Panc1 (cell line): Measurements from ENCODE around the gene NCKAP1. TPM values are rescaled to one million over a fixed set of nuclear protein-coding genes. Genes with fewer than 3 reads are reported as not detected.

Source experiments
- ATAC-seq: fragments of 200-7000 bp; cut with Tn5 transposase; 2 replicates; pipeline ENCODE4 v1.9.1; 2020; ENCODE audit warnings: mild to moderate bottlenecking, moderate library complexity
- BruUV-seq: library from RNA; stranded (reverse); fragments of 400-500 nt; replicated peaks from 2 replicates; lab custom pipeline; 2021; lab: Mats Ljungman, UMichigan
- CTCF ChIA-PET: fragments of 300-600 bp; sonication (Branson Sonifier 250); formaldehyde crosslinking; loops from one replicate; lab custom pipeline; 2022; ENCODE audit warnings: antibody characterized with exemption; lab: Charles Lee
- POLR2A ChIA-PET: fragments of 300-600 bp; sonication (Branson Sonifier 250); formaldehyde crosslinking; loops from one replicate; lab custom pipeline; 2022; ENCODE audit warnings: antibody characterized with exemption; lab: Charles Lee
- DNase-seq: peaks from one replicate; pipeline ENCODE4 v3.0.0-alpha.2; 2010; ENCODE audit warnings: low read depth, low spot score
- H3K27ac ChIP-seq: 2 replicates; pipeline ENCODE4 v1.5.1; 2011; ENCODE audit warnings: mild to moderate bottlenecking, low read length, inconsistent platforms
- H3K27me3 ChIP-seq: fragments of 200-500 bp; sonication (Bioruptor generic); 2 replicates; pipeline ENCODE4 v1.6.0; 2014; ENCODE audit warnings: low read length, inconsistent platforms; ENCODE audit not compliant: control insufficient read depth, insufficient read depth
- H3K36me3 ChIP-seq: fragments of 200-500 bp; sonication (Bioruptor generic); 2 replicates; pipeline ENCODE4 v1.5.1; 2014; ENCODE audit warnings: inconsistent platforms, mild to moderate bottlenecking, low read length, moderate library complexity; ENCODE audit not compliant: control insufficient read depth, insufficient read depth
- H3K4me1 ChIP-seq: 2 replicates; pipeline ENCODE4 v1.5.1; 2011; ENCODE audit warnings: inconsistent platforms, mild to moderate bottlenecking, low read length, moderate library complexity; ENCODE audit not compliant: control insufficient read depth, insufficient read depth
- H3K4me3 ChIP-seq, 2 experiments: 2 replicates each; pipeline ENCODE4 v1.5.1; 2011 to 2012; ENCODE audit warnings: low read depth in 2 of 2, low read length in 2 of 2, mild to moderate bottlenecking in 2 of 2, inconsistent platforms in 1 of 2, moderate library complexity in 1 of 2
- H3K9me3 ChIP-seq: fragments of 200-500 bp; sonication (Bioruptor generic); 2 replicates; pipeline ENCODE4 v1.5.1; 2014; ENCODE audit warnings: low read depth, mild to moderate bottlenecking, inconsistent platforms, low read length, moderate library complexity; ENCODE audit not compliant: control insufficient read depth, insufficient read depth
- CTCF ChIP-seq: fragments of 450-650 bp; IDR thresholded peaks from 2 replicates; pipeline ENCODE4 v1.5.1; 2017; ENCODE audit warnings: mild to moderate bottlenecking
- POLR2AphosphoS5 ChIP-seq: IDR thresholded peaks from 2 replicates; pipeline ENCODE4 v1.6.1; 2012; ENCODE audit warnings: mild to moderate bottlenecking, low read depth, low read length, moderate library complexity
- SIN3A ChIP-seq: IDR thresholded peaks from 2 replicates; pipeline ENCODE4 v1.6.1; 2012; ENCODE audit warnings: low read depth, mild to moderate bottlenecking, low read length, moderate library complexity, borderline replicate concordance; ENCODE audit not compliant: insufficient read depth
- TCF7L2 ChIP-seq: IDR thresholded peaks from 2 replicates; pipeline ENCODE4 v1.6.1; 2011; ENCODE audit warnings: mild to moderate bottlenecking, low read depth, low read length, inconsistent platforms
- in situ Hi-C: cut with HindIII; loops from 2 replicates; pipeline ENCODE4 v1.10.0; 2016; ENCODE audit warnings: low sequenced_read_pairs, low pct_unique_long_range_greater_than_20kb
- intact Hi-C: fragments of 100-400 bp; cut with micrococcal nuclease; formaldehyde crosslinking; loops from one replicate; pipeline ENCODE4 v1.10.0; 2022; ENCODE audit not compliant: unreplicated experiment
- total RNA-seq: library from RNA; stranded (reverse); gene quantifications from one replicate; pipeline ENCODE4 v1.2.1, GENCODE V29; 2021; ENCODE audit not compliant: unreplicated experiment
- TF ChIP-seq, protein P1 (sequence below), 2 experiments: IDR thresholded peaks; 2 replicates each; pipeline ENCODE4 v1.6.1; 2011 to 2012; ENCODE audit warnings: low read depth in 2 of 2, control low read depth in 1 of 2, low read length in 1 of 2, mild to moderate bottlenecking in 1 of 2, moderate library complexity in 1 of 2; ENCODE audit not compliant: insufficient read depth in 1 of 2

The NCKAP1 gene
- total RNA-seq, 1 experiment from 2014 or later, result 174 TPM

GRCh38 chr2:182890773-182891378 is 147.4 kb downstream of the NCKAP1 start:
- ChIA-PET POLR2A (no interaction called here), CTCF (no interaction called here)
- Histone ChIP-seq H3K27ac (no peak overlapping the region), H3K27me3 (no peaks in the 10 kb centered on the region; the same call in 1 of the 2 replicates), H3K4me3 (no peak overlapping the region), H3K4me1 (no peaks in the 10 kb centered on the region), H3K36me3 (no peaks in the 10 kb centered on the region; the same call in 1 of the 2 replicates), H3K9me3 (no peaks in the 10 kb centered on the region)
- no TSS peak for BruUV-seq
- DNase-seq (no peak), ATAC-seq (no peak)
- in situ Hi-C loops (no loop called here), intact Hi-C loops (no loop called here)
- TF ChIP-seq CTCF (no peak), TCF7L2 (no peak), POLR2AphosphoS5 (no peak), SIN3A (no peak)
- TF ChIP-seq, protein P1, sequence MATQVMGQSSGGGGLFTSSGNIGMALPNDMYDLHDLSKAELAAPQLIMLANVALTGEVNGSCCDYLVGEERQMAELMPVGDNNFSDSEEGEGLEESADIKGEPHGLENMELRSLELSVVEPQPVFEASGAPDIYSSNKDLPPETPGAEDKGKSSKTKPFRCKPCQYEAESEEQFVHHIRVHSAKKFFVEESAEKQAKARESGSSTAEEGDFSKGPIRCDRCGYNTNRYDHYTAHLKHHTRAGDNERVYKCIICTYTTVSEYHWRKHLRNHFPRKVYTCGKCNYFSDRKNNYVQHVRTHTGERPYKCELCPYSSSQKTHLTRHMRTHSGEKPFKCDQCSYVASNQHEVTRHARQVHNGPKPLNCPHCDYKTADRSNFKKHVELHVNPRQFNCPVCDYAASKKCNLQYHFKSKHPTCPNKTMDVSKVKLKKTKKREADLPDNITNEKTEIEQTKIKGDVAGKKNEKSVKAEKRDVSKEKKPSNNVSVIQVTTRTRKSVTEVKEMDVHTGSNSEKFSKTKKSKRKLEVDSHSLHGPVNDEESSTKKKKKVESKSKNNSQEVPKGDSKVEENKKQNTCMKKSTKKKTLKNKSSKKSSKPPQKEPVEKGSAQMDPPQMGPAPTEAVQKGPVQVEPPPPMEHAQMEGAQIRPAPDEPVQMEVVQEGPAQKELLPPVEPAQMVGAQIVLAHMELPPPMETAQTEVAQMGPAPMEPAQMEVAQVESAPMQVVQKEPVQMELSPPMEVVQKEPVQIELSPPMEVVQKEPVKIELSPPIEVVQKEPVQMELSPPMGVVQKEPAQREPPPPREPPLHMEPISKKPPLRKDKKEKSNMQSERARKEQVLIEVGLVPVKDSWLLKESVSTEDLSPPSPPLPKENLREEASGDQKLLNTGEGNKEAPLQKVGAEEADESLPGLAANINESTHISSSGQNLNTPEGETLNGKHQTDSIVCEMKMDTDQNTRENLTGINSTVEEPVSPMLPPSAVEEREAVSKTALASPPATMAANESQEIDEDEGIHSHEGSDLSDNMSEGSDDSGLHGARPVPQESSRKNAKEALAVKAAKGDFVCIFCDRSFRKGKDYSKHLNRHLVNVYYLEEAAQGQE (IDR thresholded peaks at IDR 0.05; ENCODE audit: insufficient read depth in 1 of 2, low read depth in 2 of 2, low read length in 1 of 2), result no peak

- DNase-seq, result no peak
- Histone ChIP-seq H3K27me3 (no peaks in the 10 kb centered on the region; the same call in none of the 2 replicates), H3K4me3 (no peak overlapping the region), H3K27ac (no peak overlapping the region), H3K9me3 (no peaks in the 10 kb centered on the region), H3K4me1 (no peaks in the 10 kb centered on the region), H3K36me3 (no peaks in the 10 kb centered on the region; the same call in 1 of the 2 replicates)
- no TSS peak for BruUV-seq
- ChIA-PET POLR2A (no interaction called here), CTCF (no interaction called here)
- intact Hi-C loops, result no loop called here
- TF ChIP-seq, protein P1 (IDR thresholded peaks at IDR 0.05; ENCODE audit: insufficient read depth in 1 of 2, low read depth in 2 of 2, low read length in 1 of 2), result no peak
- TF ChIP-seq TCF7L2 (no peak), CTCF (no peak), POLR2AphosphoS5 (no peak), SIN3A (no peak)
- in situ Hi-C loops, result no loop called here
- ATAC-seq, result no peak
These were observed 148.0 kb downstream of the NCKAP1 start for GRCh38 chr2:182890305-182890704.
